Measurements from ENCODE around the gene THAP12.
"Not testable (repeated sequence)": the region's sequence is repeated elsewhere in the genome, so short reads cannot be mapped to it uniquely, and the experiment has no call there.

Gene THAP12

GRCh38 chr11:76415073-76415472, 34.1 kb upstream of the THAP12 start:
- POLR2A ChIA-PET = no interaction called here
- CTCF ChIA-PET = interaction anchor here (0.6 kb wide), 1 partner anchor 41 kb away, joined by 4 read pairs; no protein-coding TSS in a partner anchor
- DNase-seq (ENCODE audit: extremely low spot score) = no peak
- TF ChIP-seq L3MBTL2 (conservative IDR thresholded peaks at IDR 0.05) = no peak
- no peak for TF ChIP-seq BHLHE40 (IDR thresholded peaks at IDR 0.05; ENCODE audit: borderline replicate concordance)
- no peak for TF ChIP-seq FOXM1 (IDR thresholded peaks at IDR 0.05; ENCODE audit: borderline replicate concordance)
- TF ChIP-seq FOXA1 (IDR thresholded peaks at IDR 0.05) = no peak
- no peak for TF ChIP-seq ELF4 (IDR thresholded peaks at IDR 0.05)
- TF ChIP-seq CTBP1 (IDR thresholded peaks at IDR 0.05; ENCODE audit: borderline replicate concordance) = no peak
- TF ChIP-seq SP1 (IDR thresholded peaks at IDR 0.05) = no peak
- no peak for TF ChIP-seq SUZ12 (IDR thresholded peaks at IDR 0.05)
- no peak for TF ChIP-seq PKNOX1 (IDR thresholded peaks at IDR 0.05)
- TF ChIP-seq NFRKB (IDR thresholded peaks at IDR 0.05) = no peak
- no peak for TF ChIP-seq ARNT (IDR thresholded peaks at IDR 0.05)
- no peak for TF ChIP-seq LEF1 (IDR thresholded peaks at IDR 0.05; ENCODE audit: borderline replicate concordance)
- no peak for TF ChIP-seq HDGF (IDR thresholded peaks at IDR 0.05; ENCODE audit: borderline replicate concordance)
- TF ChIP-seq ZNF384 (IDR thresholded peaks at IDR 0.05) = no peak
- no peak for TF ChIP-seq FOXK2 (IDR thresholded peaks at IDR 0.05)
- TF ChIP-seq TARDBP (IDR thresholded peaks at IDR 0.05) = no peak

- TF ChIP-seq BHLHE40 (IDR thresholded peaks at IDR 0.05; ENCODE audit: borderline replicate concordance) (no peak), ARNT (IDR thresholded peaks at IDR 0.05) (no peak), ELF4 (IDR thresholded peaks at IDR 0.05) (no peak), LEF1 (IDR thresholded peaks at IDR 0.05; ENCODE audit: borderline replicate concordance) (no peak), TARDBP (IDR thresholded peaks at IDR 0.05) (no peak), NFRKB (IDR thresholded peaks at IDR 0.05) (no peak), SP1 (IDR thresholded peaks at IDR 0.05) (no peak), ZNF384 (IDR thresholded peaks at IDR 0.05) (no peak), FOXK2 (IDR thresholded peaks at IDR 0.05) (no peak)
- ChIA-PET CTCF (interaction anchor here (1.3 kb wide), 1 partner anchor 9 kb away, joined by 6 read pairs; no protein-coding TSS in a partner anchor), POLR2A (interaction anchor here (1.1 kb wide), 1 partner anchor 202 kb away, joined by 3 read pairs; no protein-coding TSS in a partner anchor)
- DNase-seq (ENCODE audit: extremely low spot score) = no peak
Observed at GRCh38 chr11:76410851-76411357, 30.0 kb upstream of the THAP12 start.

- no peak for DNase-seq (ENCODE audit: extremely low spot score)
- ChIA-PET POLR2A (interaction anchor here (0.8 kb wide), 1 partner anchor 27 kb away, joined by 3 read pairs; no protein-coding TSS in a partner anchor), CTCF (no interaction called here)
- TF ChIP-seq NFRKB (IDR thresholded peaks at IDR 0.05) (no peak), CTBP1 (IDR thresholded peaks at IDR 0.05; ENCODE audit: borderline replicate concordance) (no peak)
Observed at GRCh38 chr11:76408171-76408965, 27.4 kb upstream of the THAP12 start.

GRCh38 chr11:76406359-76406758, 25.4 kb upstream of the THAP12 start:
- no peak for DNase-seq (ENCODE audit: extremely low spot score)
- TF ChIP-seq SP1 (IDR thresholded peaks at IDR 0.05) = no peak
- no peak for TF ChIP-seq ELF4 (IDR thresholded peaks at IDR 0.05)
- no peak for TF ChIP-seq LEF1 (IDR thresholded peaks at IDR 0.05; ENCODE audit: borderline replicate concordance)
- no peak for TF ChIP-seq PKNOX1 (IDR thresholded peaks at IDR 0.05)
- no peak for TF ChIP-seq FOXK2 (IDR thresholded peaks at IDR 0.05)
- TF ChIP-seq SUZ12 (IDR thresholded peaks at IDR 0.05) = no peak
- TF ChIP-seq ZNF384 (IDR thresholded peaks at IDR 0.05) = no peak
- TF ChIP-seq FOXA1 (IDR thresholded peaks at IDR 0.05) = no peak
- TF ChIP-seq CTBP1 (IDR thresholded peaks at IDR 0.05; ENCODE audit: borderline replicate concordance) = no peak
- no peak for TF ChIP-seq BHLHE40 (IDR thresholded peaks at IDR 0.05; ENCODE audit: borderline replicate concordance)
- no peak for TF ChIP-seq ARNT (IDR thresholded peaks at IDR 0.05)
- TF ChIP-seq L3MBTL2 (conservative IDR thresholded peaks at IDR 0.05) = no peak
- TF ChIP-seq NFRKB (IDR thresholded peaks at IDR 0.05) = no peak
- TF ChIP-seq TARDBP (IDR thresholded peaks at IDR 0.05) = no peak
- no peak for TF ChIP-seq FOXM1 (IDR thresholded peaks at IDR 0.05; ENCODE audit: borderline replicate concordance)
- TF ChIP-seq HDGF (IDR thresholded peaks at IDR 0.05; ENCODE audit: borderline replicate concordance) = no peak
- ChIA-PET CTCF (interaction anchor here (0.6 kb wide), 1 partner anchor 1597 kb away, joined by 3 read pairs; no protein-coding TSS in a partner anchor), POLR2A (no interaction called here)

- POLR2A ChIA-PET; DNase-seq (ENCODE audit: extremely low spot score); CTCF ChIA-PET: not testable (repeated sequence)
Observed at GRCh38 chr11:76401484-76401883, 20.6 kb upstream of the THAP12 start.

- DNase-seq (ENCODE audit: extremely low spot score) = no peak
- ChIA-PET POLR2A (no interaction called here), CTCF (interaction anchor here (0.9 kb wide), 1 partner anchor 14 kb away, joined by 4 read pairs; no protein-coding TSS in a partner anchor)
- TF ChIP-seq NFRKB (IDR thresholded peaks at IDR 0.05) (no peak), FOXM1 (IDR thresholded peaks at IDR 0.05; ENCODE audit: borderline replicate concordance) (no peak), TARDBP (IDR thresholded peaks at IDR 0.05) (no peak), L3MBTL2 (conservative IDR thresholded peaks at IDR 0.05) (no peak)
Observed at GRCh38 chr11:76400967-76401366, 20.0 kb upstream of the THAP12 start.

- ChIA-PET CTCF (no interaction called here), POLR2A (no interaction called here)
- no peak for DNase-seq (ENCODE audit: extremely low spot score)
- TF ChIP-seq FOXA1 (IDR thresholded peaks at IDR 0.05) = no peak
Observed at GRCh38 chr11:76397383-76397782, 16.5 kb upstream of the THAP12 start.
